Muscle layer of duodenum (tissue), 2 donors: Measurements from ENCODE around the gene CLK2.

Experiments used
- H3K27ac ChIP-seq: one replicate; pipeline ENCODE4 v1.7.0; 2013; ENCODE audit warnings: mild to moderate bottlenecking, low read length
- H3K27me3 ChIP-seq: one replicate; pipeline ENCODE4 v1.7.0; 2013; ENCODE audit warnings: low read depth, mild to moderate bottlenecking, control low read depth, low read length
- H3K36me3 ChIP-seq, 2 donors: one replicate each; pipeline ENCODE4 v1.7.0; 2013; ENCODE audit warnings: low read length in 2 of 2, control low read depth in 1 of 2, mild to moderate bottlenecking in 1 of 2; ENCODE audit not compliant: insufficient read depth in 2 of 2, control insufficient read depth in 1 of 2
- H3K4me1 ChIP-seq, 2 donors: one replicate each; pipeline ENCODE4 v1.7.0; 2013; ENCODE audit warnings: low read length in 2 of 2, mild to moderate bottlenecking in 2 of 2, control low read depth in 1 of 2, moderate library complexity in 1 of 2; ENCODE audit not compliant: insufficient read depth in 2 of 2, control insufficient read depth in 1 of 2
- H3K4me3 ChIP-seq, 2 donors: one replicate each; pipeline ENCODE4 v1.7.0; 2013; ENCODE audit warnings: low read length in 2 of 2, low read depth in 1 of 2, mild to moderate bottlenecking in 1 of 2
- H3K9me3 ChIP-seq, 2 donors: one replicate each; pipeline ENCODE4 v1.7.0; 2013; ENCODE audit warnings: low read length in 2 of 2, control low read depth in 1 of 2, mild to moderate bottlenecking in 1 of 2; ENCODE audit not compliant: control insufficient read depth in 1 of 2
- donor health status: healthy.

CLK2 gene

GRCh38 chr1:155273343-155274245, at the start of gene CLK2:
TSS of gene CLK2 (minus strand) at chr1:155273504. CDS start at chr1:155270977, 2,527 bp downstream.
- H3K9me3 ChIP-seq, result no peaks in the 10 kb centered on the region
- H3K4me3 ChIP-seq, result peak within 1 kb of the TSS; percentile 84 to 93
- peak within 1 kb of the TSS; percentile 91 for H3K27ac ChIP-seq
- peaks cover 17 to 20% of the 10 kb centered on the region in 2 donors for H3K36me3 ChIP-seq
- peaks cover 0 to 38% of the 10 kb centered on the region in 2 donors for H3K4me1 ChIP-seq
- no peaks in the 10 kb centered on the region for H3K27me3 ChIP-seq

- no peaks in the 10 kb centered on the region for H3K9me3 ChIP-seq
- H3K4me1 ChIP-seq, result peaks cover 9 to 35% of the 10 kb centered on the region in 2 donors
- peaks cover 8% of the 10 kb centered on the region in 2 donors for H3K36me3 ChIP-seq
- H3K27me3 ChIP-seq, result no peaks in the 10 kb centered on the region
- peak overlapping the region; percentile 62 for H3K27ac ChIP-seq
- peak overlapping the region; percentile 60 to 88 for H3K4me3 ChIP-seq
These were observed 49.3 kb upstream of the CLK2 start for GRCh38 chr1:155322571-155322952.

- peaks cover 4 to 5% of the 10 kb centered on the region in 2 donors for H3K36me3 ChIP-seq
- H3K9me3 ChIP-seq, result no peaks in the 10 kb centered on the region
- H3K4me3 ChIP-seq, result peak overlapping the region; percentile 71 to 88
- no peaks in the 10 kb centered on the region for H3K27me3 ChIP-seq
- H3K27ac ChIP-seq, result peak overlapping the region; percentile 62
- H3K4me1 ChIP-seq, result peaks cover 9 to 35% of the 10 kb centered on the region in 2 donors
These were observed 48.6 kb upstream of the CLK2 start for GRCh38 chr1:155321639-155322503.

GRCh38 chr1:155320661-155321617, 47.6 kb upstream of the CLK2 start, which contains the start of gene RUSC1:
TSS of gene RUSC1 (plus strand) at chr1:155320894. CDS start at chr1:155321774, 880 bp downstream.
- Histone ChIP-seq H3K4me3 (peak within 1 kb of the TSS; percentile 71 to 88), H3K9me3 (no peaks in the 10 kb centered on the region), H3K4me1 (peaks cover 9 to 34% of the 10 kb centered on the region in 2 donors), H3K36me3 (peaks cover 3 to 4% of the 10 kb centered on the region in 2 donors), H3K27ac (no peak within 1 kb of the TSS), H3K27me3 (no peaks in the 10 kb centered on the region)

GRCh38 chr1:155320252-155320651, 46.9 kb upstream of the CLK2 start:
- Histone ChIP-seq H3K4me3 (peak overlapping the region; percentile 71 to 88), H3K36me3 (peaks cover 3 to 4% of the 10 kb centered on the region in 2 donors), H3K27me3 (no peaks in the 10 kb centered on the region), H3K9me3 (no peaks in the 10 kb centered on the region), H3K4me1 (peaks cover 4 to 27% of the 10 kb centered on the region in 2 donors), H3K27ac (no peak overlapping the region)

- H3K4me1 ChIP-seq, result peaks cover 4 to 24% of the 10 kb centered on the region in 2 donors
These were observed 46.2 kb upstream of the CLK2 start for GRCh38 chr1:155319536-155319935.

GRCh38 chr1:155318082-155318481, 44.8 kb upstream of the CLK2 start:
- H3K4me3 ChIP-seq, result no peak overlapping the region
- no peak overlapping the region for H3K27ac ChIP-seq
- no peaks in the 10 kb centered on the region for H3K9me3 ChIP-seq
- peaks cover 4 to 24% of the 10 kb centered on the region in 2 donors for H3K4me1 ChIP-seq
- H3K27me3 ChIP-seq, result no peaks in the 10 kb centered on the region
- peaks cover 8% of the 10 kb centered on the region in 2 donors for H3K36me3 ChIP-seq

More at GRCh38 chr1:155319536-155319935, 46.2 kb upstream of the CLK2 start:
- H3K36me3 ChIP-seq, result peaks cover 3 to 4% of the 10 kb centered on the region in 2 donors
- H3K27ac ChIP-seq, result no peak overlapping the region
- H3K27me3 ChIP-seq, result no peaks in the 10 kb centered on the region
- H3K4me3 ChIP-seq, result no peak overlapping the region
- no peaks in the 10 kb centered on the region for H3K9me3 ChIP-seq

- Histone ChIP-seq H3K27me3 (no peaks in the 10 kb centered on the region), H3K4me1 (peaks cover 4 to 20% of the 10 kb centered on the region in 2 donors), H3K27ac (no peak overlapping the region), H3K36me3 (peaks cover 13 to 14% of the 10 kb centered on the region in 2 donors), H3K4me3 (no peak overlapping the region), H3K9me3 (no peaks in the 10 kb centered on the region)
These were observed 43.6 kb upstream of the CLK2 start for GRCh38 chr1:155316922-155317321.

- H3K27me3 ChIP-seq, result no peaks in the 10 kb centered on the region
- H3K9me3 ChIP-seq, result no peaks in the 10 kb centered on the region
- peaks cover 13 to 14% of the 10 kb centered on the region in 2 donors for H3K36me3 ChIP-seq
- H3K4me3 ChIP-seq, result no peak overlapping the region
- peaks cover 0 to 14% of the 10 kb centered on the region in 2 donors for H3K4me1 ChIP-seq
- no peak overlapping the region for H3K27ac ChIP-seq
These were observed 40.0 kb upstream of the CLK2 start for GRCh38 chr1:155313261-155313660.

GRCh38 chr1:155309423-155310021, 36.2 kb upstream of the CLK2 start:
- H3K36me3 ChIP-seq, result peaks cover 9 to 11% of the 10 kb centered on the region in 2 donors
- H3K4me3 ChIP-seq, result peak overlapping the region; percentile 95 to 98
- no peaks in the 10 kb centered on the region for H3K9me3 ChIP-seq
- H3K4me1 ChIP-seq, result peaks cover 0 to 14% of the 10 kb centered on the region in 2 donors
- no peaks in the 10 kb centered on the region for H3K27me3 ChIP-seq
- H3K27ac ChIP-seq, result peak overlapping the region; percentile 96
